Activated T-cell treated with anti-CD3 and anti-CD28 coated beads, Interleukin-2, amount 50 U/mL, for 24 hours (primary cell): ENCODE data around the gene ROCK2.

Source experiments
- DNase-seq: peaks from one replicate; pipeline ENCODE4 v3.0.0-alpha.2; 2020
- H3K27ac Mint-ChIP-seq: 2 replicates; pipeline ENCODE4 v1.8.0; 2020; ENCODE audit warnings: mild to moderate bottlenecking, mixed read lengths
- H3K27me3 Mint-ChIP-seq: 2 replicates; pipeline ENCODE4 v1.8.0; 2020; ENCODE audit warnings: mixed read lengths
- H3K36me3 Mint-ChIP-seq: 2 replicates; pipeline ENCODE4 v1.8.0; 2020; ENCODE audit warnings: low read depth, mixed read lengths
- H3K4me1 Mint-ChIP-seq: 2 replicates; pipeline ENCODE4 v1.8.0; 2020; ENCODE audit warnings: low read depth, mixed read lengths
- H3K4me3 Mint-ChIP-seq: 2 replicates; pipeline ENCODE4 v1.8.0; 2020; ENCODE audit warnings: mild to moderate bottlenecking, moderate library complexity, mixed read lengths
- H3K9me3 Mint-ChIP-seq: 2 replicates; pipeline ENCODE4 v1.8.0; 2020; ENCODE audit warnings: mixed read lengths

Gene ROCK2

GRCh38 chr2:11315074-11315705, 29.2 kb downstream of the ROCK2 start:
- H3K4me1 Mint-ChIP-seq: peaks cover 26% of the 10 kb centered on the region
- no peaks in the 10 kb centered on the region for H3K9me3 Mint-ChIP-seq
- H3K27me3 Mint-ChIP-seq: no peaks in the 10 kb centered on the region
- no peak overlapping the region for H3K4me3 Mint-ChIP-seq
- peaks cover 7% of the 10 kb centered on the region for H3K36me3 Mint-ChIP-seq
- H3K27ac Mint-ChIP-seq: no peak overlapping the region
- DNase-seq: no peak

GRCh38 chr2:11314487-11314886, 29.9 kb downstream of the ROCK2 start:
- Mint-ChIP-seq H3K4me3 (no peak overlapping the region), H3K27ac (no peak overlapping the region), H3K9me3 (no peaks in the 10 kb centered on the region), H3K4me1 (peaks cover 26% of the 10 kb centered on the region), H3K27me3 (no peaks in the 10 kb centered on the region), H3K36me3 (peaks cover 7% of the 10 kb centered on the region)
- DNase-seq: no peak

DNA sequence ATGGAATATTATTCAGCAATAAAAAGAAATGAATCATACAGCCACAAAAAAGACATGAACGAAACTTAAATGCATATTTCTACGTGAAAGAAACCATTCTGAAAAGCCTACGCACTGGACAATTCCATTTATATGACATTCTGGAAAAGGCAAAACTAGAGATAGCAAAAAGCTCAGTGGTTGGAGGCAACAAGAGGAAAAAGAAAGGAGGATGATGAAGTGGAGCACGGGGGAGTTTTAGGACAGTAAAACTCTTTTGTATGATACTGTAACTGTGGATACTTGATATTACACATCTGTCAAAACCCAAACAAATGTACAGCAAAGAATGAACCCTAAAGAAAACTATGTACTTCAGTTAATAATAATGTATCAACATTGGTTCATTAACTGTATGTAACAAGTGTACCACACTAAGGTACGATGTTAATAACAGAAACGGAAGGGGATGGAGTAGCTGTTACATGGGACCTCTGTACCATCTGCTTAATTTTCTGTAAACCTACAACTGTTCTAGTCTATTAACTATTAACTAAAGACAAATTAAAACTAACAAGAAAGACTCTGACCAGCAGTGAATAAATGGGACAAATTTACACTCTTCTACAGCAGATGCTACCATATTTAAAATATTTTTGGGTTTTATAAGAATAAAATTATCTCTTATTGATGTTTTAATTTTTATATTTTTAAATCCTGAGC, 31.5 kb downstream of the ROCK2 start:
- no peak for DNase-seq
- no peak overlapping the region for H3K27ac Mint-ChIP-seq
- no peaks in the 10 kb centered on the region for H3K36me3 Mint-ChIP-seq
- H3K27me3 Mint-ChIP-seq: no peaks in the 10 kb centered on the region
- no peak overlapping the region for H3K4me3 Mint-ChIP-seq
- peaks cover 27% of the 10 kb centered on the region for H3K4me1 Mint-ChIP-seq
- no peaks in the 10 kb centered on the region for H3K9me3 Mint-ChIP-seq

DNA sequence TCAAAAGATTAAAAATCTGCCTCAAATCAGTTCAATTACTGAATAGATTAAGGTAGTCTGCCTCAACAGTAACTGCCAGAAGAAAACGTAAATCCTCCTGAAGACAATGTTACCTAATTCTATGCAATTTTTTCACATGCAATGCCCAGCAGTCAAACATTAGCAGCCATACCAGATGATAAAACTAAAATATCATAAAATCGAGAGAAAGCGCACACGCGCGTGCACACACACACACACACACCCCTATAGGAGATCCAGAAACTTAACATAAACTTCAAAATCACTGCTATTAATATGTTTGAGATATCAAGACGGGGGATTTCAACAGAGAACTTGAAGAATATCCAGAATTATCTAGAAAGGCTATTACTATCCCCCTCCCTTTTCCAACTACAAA, 32.9 kb downstream of the ROCK2 start:
- Mint-ChIP-seq H3K36me3 (no peaks in the 10 kb centered on the region), H3K9me3 (no peaks in the 10 kb centered on the region), H3K4me1 (peaks cover 35% of the 10 kb centered on the region), H3K27ac (no peak overlapping the region), H3K4me3 (no peak overlapping the region), H3K27me3 (no peaks in the 10 kb centered on the region)
- no peak for DNase-seq

- H3K27ac Mint-ChIP-seq: no peak overlapping the region
- peaks cover 44% of the 10 kb centered on the region for H3K4me1 Mint-ChIP-seq
- H3K9me3 Mint-ChIP-seq: no peaks in the 10 kb centered on the region
- no peaks in the 10 kb centered on the region for H3K27me3 Mint-ChIP-seq
- no peak overlapping the region for H3K4me3 Mint-ChIP-seq
- DNase-seq: no peak
- no peaks in the 10 kb centered on the region for H3K36me3 Mint-ChIP-seq
Observed at GRCh38 chr2:11310212-11310611, 34.2 kb downstream of the ROCK2 start.

- no peak overlapping the region for H3K4me3 Mint-ChIP-seq
Observed at GRCh38 chr2:11309706-11310105, 34.7 kb downstream of the ROCK2 start.

GRCh38 chr2:11307764-11308415, 36.5 kb downstream of the ROCK2 start:
- Mint-ChIP-seq H3K4me3 (no peak overlapping the region), H3K27me3 (no peaks in the 10 kb centered on the region), H3K9me3 (no peaks in the 10 kb centered on the region), H3K27ac (no peak overlapping the region), H3K4me1 (peaks cover 34% of the 10 kb centered on the region), H3K36me3 (no peaks in the 10 kb centered on the region)
- DNase-seq: no peak

More at GRCh38 chr2:11309706-11310105, 34.7 kb downstream of the ROCK2 start:
- DNase-seq: no peak
- H3K9me3 Mint-ChIP-seq: no peaks in the 10 kb centered on the region
- H3K36me3 Mint-ChIP-seq: no peaks in the 10 kb centered on the region
- H3K27ac Mint-ChIP-seq: no peak overlapping the region
- peaks cover 44% of the 10 kb centered on the region for H3K4me1 Mint-ChIP-seq
- H3K27me3 Mint-ChIP-seq: no peaks in the 10 kb centered on the region

DNA sequence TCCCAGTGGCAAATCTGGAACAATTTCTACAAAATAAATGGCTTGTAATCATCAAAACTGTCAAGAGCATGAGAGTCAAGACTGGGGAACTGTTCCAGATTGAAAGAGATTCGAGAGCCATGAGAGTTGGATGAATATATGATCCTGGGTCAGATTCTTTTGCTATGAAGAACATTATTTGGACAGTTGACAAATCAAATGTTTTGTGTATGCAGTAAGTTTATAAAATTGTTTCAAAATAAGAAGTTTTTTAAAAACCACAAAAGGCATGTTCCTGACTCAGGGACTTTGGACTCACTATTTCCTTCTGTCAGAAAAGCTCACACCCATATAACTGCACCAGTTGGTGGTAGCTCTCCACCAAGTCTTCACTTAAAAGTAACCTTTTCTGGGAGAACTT, 38.5 kb downstream of the ROCK2 start:
- Mint-ChIP-seq H3K27ac (no peak overlapping the region), H3K9me3 (no peaks in the 10 kb centered on the region), H3K36me3 (no peaks in the 10 kb centered on the region), H3K4me3 (no peak overlapping the region), H3K4me1 (peaks cover 22% of the 10 kb centered on the region), H3K27me3 (no peaks in the 10 kb centered on the region)
- no peak for DNase-seq

DNA sequence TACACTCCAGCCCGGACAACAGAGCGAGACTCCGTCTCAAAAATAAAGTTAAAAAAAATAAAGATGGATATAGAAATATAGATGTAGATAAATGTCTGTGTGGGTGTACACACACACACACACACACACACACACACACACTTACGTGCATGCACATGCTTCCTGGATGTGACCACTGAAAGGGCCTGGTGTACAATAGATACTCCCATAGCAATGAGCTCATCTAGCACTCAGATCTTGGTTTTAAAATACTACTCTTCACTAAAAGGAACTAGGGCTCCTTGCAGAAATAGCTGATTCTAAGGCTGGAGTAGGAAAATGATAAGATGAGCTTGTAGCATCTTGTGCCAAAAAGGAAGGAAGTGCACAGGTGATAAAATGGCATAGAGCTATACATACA, 39.1 kb downstream of the ROCK2 start:
- H3K4me1 Mint-ChIP-seq: peaks cover 19% of the 10 kb centered on the region
- H3K36me3 Mint-ChIP-seq: no peaks in the 10 kb centered on the region
- H3K27ac Mint-ChIP-seq: no peak overlapping the region

DNA sequence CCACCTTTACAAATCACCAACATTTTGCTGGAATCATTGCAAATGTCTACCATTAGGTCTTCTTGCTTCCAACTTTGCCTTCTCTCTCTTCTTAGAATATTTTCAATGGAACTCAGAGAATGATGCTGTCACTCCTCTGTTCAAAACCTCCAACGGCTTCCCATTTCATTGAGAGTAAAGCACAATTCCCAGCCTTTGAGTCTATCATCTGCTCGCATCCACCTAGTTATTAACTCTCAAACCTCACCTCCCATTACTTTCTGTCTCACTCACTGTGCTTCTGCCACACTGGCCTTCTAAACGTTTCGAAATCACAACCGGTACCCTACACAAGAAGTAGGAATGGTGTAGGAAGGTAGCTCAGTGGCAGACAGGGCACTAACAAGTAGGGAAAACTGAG, 40.0 kb downstream of the ROCK2 start:
- no peak for DNase-seq
- peaks cover 21% of the 10 kb centered on the region for H3K4me1 Mint-ChIP-seq
- no peaks in the 10 kb centered on the region for H3K9me3 Mint-ChIP-seq
- no peak overlapping the region for H3K4me3 Mint-ChIP-seq
- no peaks in the 10 kb centered on the region for H3K36me3 Mint-ChIP-seq
- H3K27me3 Mint-ChIP-seq: no peaks in the 10 kb centered on the region
- H3K27ac Mint-ChIP-seq: no peak overlapping the region

More for the DNA sequence above, 39.1 kb downstream of the ROCK2 start:
- H3K27me3 Mint-ChIP-seq: no peaks in the 10 kb centered on the region
- DNase-seq: no peak
- no peaks in the 10 kb centered on the region for H3K9me3 Mint-ChIP-seq
- H3K4me3 Mint-ChIP-seq: no peak overlapping the region

- DNase-seq: no peak
- Mint-ChIP-seq H3K36me3 (no peaks in the 10 kb centered on the region), H3K9me3 (no peaks in the 10 kb centered on the region), H3K27me3 (no peaks in the 10 kb centered on the region), H3K27ac (no peak overlapping the region), H3K4me1 (peaks cover 25% of the 10 kb centered on the region), H3K4me3 (no peak overlapping the region)
Observed at GRCh38 chr2:11303290-11304013, 41.0 kb downstream of the ROCK2 start.

- Mint-ChIP-seq H3K27ac (no peak overlapping the region), H3K27me3 (no peaks in the 10 kb centered on the region), H3K9me3 (no peaks in the 10 kb centered on the region), H3K4me3 (no peak overlapping the region), H3K4me1 (peaks cover 14% of the 10 kb centered on the region), H3K36me3 (no peaks in the 10 kb centered on the region)
- no peak for DNase-seq
Observed at GRCh38 chr2:11299439-11299838, 45.0 kb downstream of the ROCK2 start.

GRCh38 chr2:11298592-11298991, 45.8 kb downstream of the ROCK2 start:
- Mint-ChIP-seq H3K36me3 (no peaks in the 10 kb centered on the region), H3K4me3 (no peak overlapping the region), H3K27me3 (no peaks in the 10 kb centered on the region), H3K9me3 (no peaks in the 10 kb centered on the region), H3K4me1 (peaks cover 14% of the 10 kb centered on the region), H3K27ac (no peak overlapping the region)
- no peak for DNase-seq

GRCh38 chr2:11296401-11296800, 48.0 kb downstream of the ROCK2 start:
- no peak for DNase-seq
- Mint-ChIP-seq H3K27ac (no peak overlapping the region), H3K27me3 (no peaks in the 10 kb centered on the region), H3K9me3 (no peaks in the 10 kb centered on the region), H3K4me1 (peaks cover 28% of the 10 kb centered on the region), H3K4me3 (no peak overlapping the region), H3K36me3 (no peaks in the 10 kb centered on the region)
